Activated naive CD8-positive, alpha-beta T cell treated with anti-CD3 and anti-CD28 coated beads, Interleukin-2, amount 10 ng/mL, durations not matched to agents 7 days and 5 days (primary cell): Measurements from ENCODE around the gene ZBTB48. TPM values are rescaled to one million over a fixed set of nuclear protein-coding genes. Genes with fewer than 3 reads are reported as not detected.

Experiments used
- ATAC-seq: fragments of 150-1000 bp; cut with Tn5 transposase; one replicate; pipeline ENCODE4 v1.10.0; 2021; ENCODE audit warnings: low read depth, moderate library complexity
- POLR2A ChIA-PET: fragments of 350-600 bp; sonication (Branson Sonifier 250); formaldehyde crosslinking; loops from one replicate; lab custom pipeline; 2021; ENCODE audit warnings: antibody characterized with exemption; lab: Charles Lee
- DNase-seq: peaks from one replicate; pipeline ENCODE4 v3.0.0; 2021
- H3K27ac Mint-ChIP-seq: one replicate; pipeline ENCODE4 v1.8.0; 2022; ENCODE audit warnings: mild to moderate bottlenecking, mixed read lengths
- H3K27me3 Mint-ChIP-seq: one replicate; pipeline ENCODE4 v1.8.0; 2022; ENCODE audit warnings: mild to moderate bottlenecking, moderate library complexity, mixed read lengths
- H3K36me3 Mint-ChIP-seq: one replicate; pipeline ENCODE4 v1.8.0; 2021; ENCODE audit warnings: mild to moderate bottlenecking, mixed read lengths
- H3K4me1 Mint-ChIP-seq: one replicate; pipeline ENCODE4 v1.8.0; 2021; ENCODE audit warnings: mixed read lengths
- H3K4me3 Mint-ChIP-seq: one replicate; pipeline ENCODE4 v1.8.0; 2022; ENCODE audit warnings: mild to moderate bottlenecking, moderate library complexity, mixed read lengths
- H3K9me3 Mint-ChIP-seq: one replicate; pipeline ENCODE4 v1.8.0; 2021; ENCODE audit warnings: mixed read lengths
- total RNA-seq, 2 experiments: library from RNA; stranded (reverse); gene quantifications; one replicate each; pipeline ENCODE4 v1.2.3, GENCODE V29; 2021

The ZBTB48 gene
- total RNA-seq: 10 to 100 TPM; 42.7 to 52.9 TPM

DNA sequence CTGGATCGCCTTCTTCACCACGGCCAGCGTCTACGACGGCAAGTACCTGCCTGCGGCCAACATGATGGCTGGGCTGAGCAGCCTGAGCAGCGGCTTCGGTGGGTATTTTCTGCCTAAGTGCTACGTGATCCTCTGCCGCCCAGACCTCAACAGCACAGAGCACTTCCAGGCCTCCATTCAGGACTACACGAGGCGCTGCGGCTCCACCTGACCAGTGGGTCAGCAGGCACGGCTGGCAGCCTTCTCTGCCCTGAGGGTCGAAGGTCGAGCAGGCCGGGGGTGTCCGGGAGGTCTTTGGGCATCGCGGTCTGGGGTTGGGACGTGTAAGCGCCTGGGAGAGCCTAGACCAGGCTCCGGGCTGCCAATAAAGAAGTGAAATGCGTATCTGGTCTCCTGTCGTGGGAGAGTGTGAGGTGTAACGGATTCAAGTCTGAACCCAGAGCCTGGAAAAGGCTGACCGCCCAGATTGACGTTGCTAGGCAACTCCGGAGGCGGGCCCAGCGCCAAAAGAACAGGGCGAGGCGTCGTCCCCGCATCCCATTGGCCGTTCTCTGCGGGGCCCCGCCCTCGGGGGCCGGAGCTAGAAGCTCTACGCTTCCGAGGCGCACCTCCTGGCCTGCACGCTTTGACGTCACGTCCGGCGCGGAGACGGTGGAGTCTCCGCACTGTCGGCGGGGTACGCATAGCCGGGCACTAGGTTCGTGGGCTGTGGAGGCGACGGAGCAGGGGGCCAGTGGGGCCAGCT, at the start of gene ZBTB48:
ZBTB48 (plus strand) TSS at position 621 of the 745 bp plus-strand sequence. CDS start 616 bp downstream, outside the sequence.
- H3K27me3 Mint-ChIP-seq: peaks cover 2% of the 10 kb centered on the region
- ATAC-seq (peak; percentile 98), DNase-seq (peak; percentile 97)
- H3K27ac Mint-ChIP-seq: peak within 1 kb of the TSS; percentile 98
- POLR2A ChIA-PET: interaction anchor here (0.6 to 4.9 kb wide), 11 partner anchors 12 to 88 kb away, joined by 3 to 41 read pairs (median 5); partner anchors contain the start of genes KLHL21, NOL9, PHF13 and PLEKHG5
- no peaks in the 10 kb centered on the region for H3K9me3 Mint-ChIP-seq
- H3K36me3 Mint-ChIP-seq: peaks cover 2% of the 10 kb centered on the region
- H3K4me3 Mint-ChIP-seq: peak within 1 kb of the TSS; percentile 97
- peaks cover 24% of the 10 kb centered on the region for H3K4me1 Mint-ChIP-seq

DNA sequence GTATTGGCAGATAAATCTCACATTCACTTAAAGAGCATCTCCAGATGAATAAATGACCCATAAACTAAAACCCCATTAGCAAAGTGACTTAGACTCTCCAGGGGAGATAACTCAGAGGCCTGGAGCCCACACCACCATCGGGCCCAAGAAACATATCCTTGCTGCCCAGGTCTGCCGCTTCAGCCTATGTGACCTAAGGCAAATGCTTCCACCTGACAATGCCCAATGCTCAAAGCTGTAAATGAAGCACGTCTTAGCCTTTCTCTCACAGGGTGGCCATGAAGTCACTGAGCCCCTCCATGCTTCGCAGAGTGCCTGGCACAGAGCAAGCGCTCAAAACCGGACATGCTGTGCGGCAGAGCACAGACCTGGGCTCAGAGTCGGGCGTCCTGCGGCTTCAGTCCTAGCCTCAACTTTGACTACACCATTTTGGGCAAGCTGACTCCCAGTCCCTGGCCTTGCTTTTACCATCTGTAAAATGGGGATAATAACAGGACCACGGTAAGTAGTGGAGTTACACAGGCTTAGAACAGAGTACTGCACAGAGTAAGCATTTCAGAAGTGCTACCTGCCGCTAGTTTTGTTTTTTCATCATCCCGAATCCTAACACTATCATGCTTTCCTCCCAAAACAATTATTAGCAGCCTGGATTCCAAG, 49.2 kb upstream of the ZBTB48 start:
- no peak overlapping the region for H3K4me3 Mint-ChIP-seq

DNA sequence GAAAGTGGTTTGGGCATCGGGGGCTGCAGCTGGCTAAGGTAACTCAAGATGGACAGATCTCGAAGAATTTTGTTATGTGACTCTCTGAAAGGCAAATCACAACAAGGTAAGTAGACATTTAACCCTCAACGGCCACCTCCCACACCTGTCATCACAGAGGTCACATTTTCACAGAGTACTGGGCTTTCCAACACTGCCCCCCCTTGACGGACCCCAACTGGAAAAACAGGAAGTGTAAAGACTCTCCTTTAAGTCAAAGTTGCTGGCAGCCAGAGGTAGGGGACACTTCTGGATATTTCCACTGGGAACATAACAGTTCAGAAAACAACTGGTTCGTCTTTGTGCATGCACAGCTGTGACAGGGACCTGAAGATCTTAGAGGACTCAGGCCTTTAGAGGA, 47.8 kb upstream of the ZBTB48 start:
- H3K36me3 Mint-ChIP-seq: peaks cover 23% of the 10 kb centered on the region
- POLR2A ChIA-PET: no interaction called here
- no peak overlapping the region for H3K4me3 Mint-ChIP-seq
- no peaks in the 10 kb centered on the region for H3K9me3 Mint-ChIP-seq
- H3K27ac Mint-ChIP-seq: no peak overlapping the region
- H3K4me1 Mint-ChIP-seq: peaks cover 3% of the 10 kb centered on the region
- no peaks in the 10 kb centered on the region for H3K27me3 Mint-ChIP-seq
- no peak for DNase-seq
- no peak for ATAC-seq

More for the DNA sequence above, 49.2 kb upstream of the ZBTB48 start:
- no peaks in the 10 kb centered on the region for H3K27me3 Mint-ChIP-seq
- no peak overlapping the region for H3K27ac Mint-ChIP-seq
- H3K36me3 Mint-ChIP-seq: peaks cover 21% of the 10 kb centered on the region
- no peaks in the 10 kb centered on the region for H3K9me3 Mint-ChIP-seq
- POLR2A ChIA-PET: no interaction called here
- ATAC-seq (no peak), DNase-seq (no peak)
- peaks cover 3% of the 10 kb centered on the region for H3K4me1 Mint-ChIP-seq

DNA sequence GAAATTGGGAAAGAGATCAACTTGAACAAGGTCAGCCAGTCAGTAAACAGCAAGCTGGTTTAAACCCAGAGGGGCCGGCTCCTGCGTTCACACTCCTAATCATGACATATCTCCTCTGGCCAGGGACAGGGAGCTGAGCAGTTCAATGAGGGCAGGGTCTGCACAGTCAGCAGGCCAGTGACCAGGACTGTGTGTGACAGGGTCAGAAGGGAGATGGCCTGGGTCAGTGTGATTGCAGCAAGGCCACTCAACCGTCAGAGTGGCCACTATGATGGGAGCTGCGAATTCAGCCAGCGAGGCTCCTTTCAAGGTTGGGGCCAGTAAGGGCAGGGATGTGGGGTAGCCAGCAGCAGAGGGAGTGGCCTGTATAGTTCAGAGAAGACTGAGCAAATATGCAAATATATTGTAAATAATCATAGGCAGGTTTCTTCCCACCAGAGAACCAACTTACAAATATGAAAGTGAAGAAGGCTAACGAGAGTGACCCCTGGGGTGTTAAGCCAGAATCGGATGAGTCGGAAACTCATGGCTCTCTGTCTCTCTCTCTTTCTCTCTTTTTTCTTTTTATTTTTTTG, 45.5 kb upstream of the ZBTB48 start:
- no peak for DNase-seq
- Mint-ChIP-seq H3K36me3 (peaks cover 17% of the 10 kb centered on the region), H3K27ac (no peak overlapping the region), H3K9me3 (no peaks in the 10 kb centered on the region), H3K4me1 (peaks cover 3% of the 10 kb centered on the region), H3K4me3 (no peak overlapping the region), H3K27me3 (no peaks in the 10 kb centered on the region)
- POLR2A ChIA-PET: no interaction called here
- no peak for ATAC-seq

DNA sequence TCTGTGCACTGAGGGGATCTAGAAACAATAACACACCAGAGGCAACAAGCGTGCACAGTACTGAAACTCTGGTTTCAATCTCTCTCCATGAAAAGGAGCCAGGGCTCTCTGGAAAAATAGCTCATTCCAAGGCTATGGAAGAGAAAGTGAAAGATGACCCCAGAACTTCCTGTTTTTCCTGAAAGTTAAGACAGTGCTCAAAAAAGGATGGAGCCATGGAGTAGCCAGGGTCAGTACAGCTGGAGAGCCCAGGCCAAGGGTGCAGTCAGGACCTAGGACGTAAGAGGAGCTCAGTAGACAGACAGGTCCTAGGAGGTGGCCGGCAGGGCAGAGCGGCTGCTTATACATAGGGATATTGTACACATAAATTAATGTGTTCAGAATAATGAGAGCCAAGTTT, 44.6 kb upstream of the ZBTB48 start:
- H3K4me3 Mint-ChIP-seq: no peak overlapping the region
- no peaks in the 10 kb centered on the region for H3K9me3 Mint-ChIP-seq
- no peak for DNase-seq
- H3K27ac Mint-ChIP-seq: peak overlapping the region; percentile 36
- ATAC-seq: no peak
- POLR2A ChIA-PET: no interaction called here
- peaks cover 3% of the 10 kb centered on the region for H3K4me1 Mint-ChIP-seq
- H3K27me3 Mint-ChIP-seq: no peaks in the 10 kb centered on the region
- H3K36me3 Mint-ChIP-seq: peaks cover 17% of the 10 kb centered on the region

DNA sequence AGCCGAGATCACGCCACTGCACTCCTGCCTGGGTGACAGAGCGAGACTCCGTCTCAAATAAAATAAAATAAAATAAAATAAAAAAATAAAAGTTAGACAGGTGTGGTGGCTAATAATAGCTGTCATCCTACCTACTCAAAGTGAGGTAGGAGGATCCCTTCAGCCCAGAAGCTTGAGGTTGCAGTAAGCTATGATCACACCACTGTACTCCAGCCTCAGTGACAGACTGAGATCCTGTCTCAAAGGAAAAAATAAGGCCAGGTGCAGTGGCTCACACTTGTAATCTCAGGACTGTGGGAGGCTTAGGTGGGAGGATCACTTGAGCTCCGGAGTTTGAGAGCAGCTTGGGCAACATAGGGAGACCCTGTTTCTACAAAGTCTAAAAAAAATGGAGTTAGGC, 43.5 kb upstream of the ZBTB48 start:
- POLR2A ChIA-PET: interaction anchor here (0.6 to 0.7 kb wide), 4 partner anchors 43 to 216 kb away, joined by 3 to 4 read pairs (median 4); partner anchors contain the start of genes THAP3 and ZBTB48
- peaks cover 3% of the 10 kb centered on the region for H3K4me1 Mint-ChIP-seq
- H3K36me3 Mint-ChIP-seq: peaks cover 18% of the 10 kb centered on the region

DNA sequence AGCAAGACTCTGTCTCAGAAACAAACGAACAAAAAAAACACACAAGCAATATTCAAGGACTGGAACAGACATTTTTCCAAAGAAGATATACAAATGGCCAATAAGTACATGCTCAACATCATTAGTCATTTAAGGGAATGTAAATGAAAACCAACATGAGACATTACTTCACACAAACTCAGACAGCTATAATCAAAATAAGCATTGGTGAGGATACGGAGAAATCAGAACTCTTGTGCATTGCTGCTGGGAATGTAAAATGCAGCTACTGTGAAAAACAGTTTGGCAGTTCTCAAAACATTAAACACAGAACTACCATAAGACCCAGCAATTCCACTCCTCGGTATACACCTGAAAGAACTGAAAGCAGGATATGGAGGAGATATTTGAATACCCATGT, 40.8 kb upstream of the ZBTB48 start:
- Mint-ChIP-seq H3K4me1 (peaks cover 3% of the 10 kb centered on the region), H3K4me3 (no peak overlapping the region), H3K36me3 (peaks cover 16% of the 10 kb centered on the region), H3K27me3 (no peaks in the 10 kb centered on the region), H3K9me3 (no peaks in the 10 kb centered on the region), H3K27ac (no peak overlapping the region)
- DNase-seq (no peak), ATAC-seq (no peak)
- POLR2A ChIA-PET: no interaction called here

More for the DNA sequence above, 43.5 kb upstream of the ZBTB48 start:
- H3K4me3 Mint-ChIP-seq: no peak overlapping the region
- H3K9me3 Mint-ChIP-seq: no peaks in the 10 kb centered on the region
- DNase-seq (no peak), ATAC-seq (no peak)
- H3K27ac Mint-ChIP-seq: no peak overlapping the region
- no peaks in the 10 kb centered on the region for H3K27me3 Mint-ChIP-seq

DNA sequence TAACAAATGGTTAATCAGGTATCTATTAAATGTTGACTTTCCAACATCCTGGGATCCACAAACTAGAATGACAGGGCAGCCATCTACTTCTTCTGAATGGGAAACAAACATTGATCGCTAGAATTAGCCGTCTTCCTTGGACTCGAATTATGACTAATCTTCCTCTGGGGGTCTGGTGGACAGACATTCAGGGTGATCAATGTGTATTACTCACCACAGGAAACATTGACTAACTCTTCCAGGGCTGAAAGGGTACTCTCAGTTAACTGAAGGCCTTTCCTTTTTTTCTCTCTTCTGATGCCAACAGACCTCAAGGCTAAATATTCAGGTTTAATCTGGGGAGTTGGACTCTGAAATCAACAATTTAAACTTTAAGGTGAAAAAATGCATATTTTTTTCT, 35.0 kb upstream of the ZBTB48 start:
- Mint-ChIP-seq H3K9me3 (no peaks in the 10 kb centered on the region), H3K36me3 (peaks cover 11% of the 10 kb centered on the region), H3K4me3 (no peak overlapping the region), H3K27ac (peak overlapping the region; percentile 76), H3K27me3 (no peaks in the 10 kb centered on the region), H3K4me1 (peaks cover 22% of the 10 kb centered on the region)
- POLR2A ChIA-PET: interaction anchor here (1.6 kb wide), 1 partner anchor 10 kb away, joined by 7 read pairs; the partner anchor contains the start of genes NOL9 and TAS1R1
- no peak for DNase-seq
- peak; percentile 12 for ATAC-seq

DNA sequence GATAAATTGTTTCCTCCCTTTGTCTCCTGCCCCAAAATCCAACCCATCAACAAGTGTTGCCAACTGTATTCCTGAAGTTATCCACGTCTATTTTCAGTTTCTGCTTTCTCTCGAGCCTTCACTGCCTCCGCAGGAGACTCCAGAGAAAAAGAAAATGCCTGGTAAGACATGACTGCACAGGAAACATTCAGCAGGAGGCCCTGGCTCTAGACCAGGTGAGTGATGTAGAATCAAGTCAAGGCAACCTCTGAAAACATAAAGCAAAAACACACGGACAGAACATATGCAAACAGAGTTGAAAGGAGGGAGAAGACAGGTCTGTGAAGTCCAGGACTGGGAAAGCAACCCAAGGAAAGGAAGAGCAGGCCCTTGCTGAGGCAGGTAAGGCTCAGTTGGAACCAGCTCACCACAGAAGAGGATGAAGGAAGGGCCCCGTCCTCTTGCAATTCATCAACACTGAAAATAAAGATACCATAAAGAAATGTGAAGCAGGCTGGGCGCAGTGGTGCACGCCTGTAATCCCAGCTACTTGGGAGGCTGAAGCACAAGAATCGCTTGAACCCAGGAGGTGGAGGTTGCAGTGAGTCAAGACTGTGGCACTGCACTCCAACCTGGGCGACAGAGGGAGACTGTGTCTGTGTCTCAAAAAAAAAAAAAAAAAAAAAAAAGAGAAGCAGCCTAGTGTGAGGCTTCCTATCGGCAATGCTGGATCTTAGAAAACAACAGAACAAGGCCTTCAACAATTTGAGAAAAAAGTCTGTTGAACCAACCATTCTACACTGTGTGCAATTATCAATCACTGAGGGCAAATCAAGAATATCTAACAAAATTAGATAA, 34.3 kb upstream of the ZBTB48 start:
- POLR2A ChIA-PET: interaction anchor here (0.6 to 1.6 kb wide), 3 partner anchors 9 to 123 kb away, joined by 3 to 7 read pairs (median 3); partner anchors contain the start of genes NOL9 and TAS1R1
- Mint-ChIP-seq H3K9me3 (no peaks in the 10 kb centered on the region), H3K36me3 (peaks cover 16% of the 10 kb centered on the region), H3K27me3 (no peaks in the 10 kb centered on the region), H3K4me1 (peaks cover 22% of the 10 kb centered on the region), H3K27ac (peak overlapping the region; percentile 76), H3K4me3 (peak overlapping the region; percentile 33)
- DNase-seq (peak; percentile 40), ATAC-seq (peak; percentile 82)

DNA sequence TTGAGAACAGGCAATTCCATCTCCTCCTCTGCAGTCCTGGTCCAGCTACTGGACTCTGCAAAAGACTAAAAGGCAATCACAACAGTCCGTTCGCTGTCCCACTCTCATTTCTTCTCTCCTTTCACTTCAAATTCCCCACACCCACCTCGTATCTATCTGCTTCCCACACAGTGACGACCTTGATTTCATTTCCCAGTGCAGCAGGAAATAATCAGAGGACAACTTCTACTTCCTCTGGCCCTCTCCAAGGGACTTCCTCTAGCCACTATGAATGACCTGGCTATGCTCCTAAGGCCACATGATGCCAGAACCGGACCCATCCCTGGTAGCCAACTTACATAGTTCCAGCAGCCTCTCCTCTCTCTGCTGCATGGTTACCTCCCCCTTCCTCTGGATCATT, 33.5 kb upstream of the ZBTB48 start:
- POLR2A ChIA-PET: interaction anchor here (1.6 kb wide), 1 partner anchor 8 kb away, joined by 7 read pairs; the partner anchor contains the start of genes NOL9 and TAS1R1
- no peak for ATAC-seq
- no peak for DNase-seq
- Mint-ChIP-seq H3K4me1 (peaks cover 22% of the 10 kb centered on the region), H3K4me3 (peak overlapping the region; percentile 11), H3K9me3 (no peaks in the 10 kb centered on the region), H3K27me3 (no peaks in the 10 kb centered on the region), H3K27ac (peak overlapping the region; percentile 76), H3K36me3 (peaks cover 14% of the 10 kb centered on the region)

DNA sequence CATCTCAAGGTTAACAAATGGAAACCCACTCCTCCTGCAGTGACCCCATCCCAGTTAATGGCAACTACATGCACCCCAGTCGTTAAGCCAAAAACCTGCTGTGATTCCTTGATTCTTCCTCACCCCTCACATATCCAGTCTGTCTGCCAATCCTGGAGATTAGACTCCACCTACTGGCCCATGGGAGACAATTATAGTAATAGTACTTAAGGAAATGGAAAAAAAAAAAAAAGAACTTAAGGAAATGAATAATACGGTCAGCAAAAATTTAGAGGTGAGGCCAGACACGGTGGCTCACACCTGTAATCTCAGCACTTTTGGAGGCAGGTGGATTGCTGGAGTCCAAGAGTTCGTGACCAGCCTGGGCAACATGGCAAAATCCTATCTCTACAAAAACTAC, 32.5 kb upstream of the ZBTB48 start:
- no peaks in the 10 kb centered on the region for H3K9me3 Mint-ChIP-seq
- H3K4me3 Mint-ChIP-seq: no peak overlapping the region
- ATAC-seq (no peak), DNase-seq (no peak)
- peak overlapping the region; percentile 76 for H3K27ac Mint-ChIP-seq
- peaks cover 9% of the 10 kb centered on the region for H3K36me3 Mint-ChIP-seq
- H3K27me3 Mint-ChIP-seq: no peaks in the 10 kb centered on the region
- peaks cover 24% of the 10 kb centered on the region for H3K4me1 Mint-ChIP-seq
- POLR2A ChIA-PET: no interaction called here

DNA sequence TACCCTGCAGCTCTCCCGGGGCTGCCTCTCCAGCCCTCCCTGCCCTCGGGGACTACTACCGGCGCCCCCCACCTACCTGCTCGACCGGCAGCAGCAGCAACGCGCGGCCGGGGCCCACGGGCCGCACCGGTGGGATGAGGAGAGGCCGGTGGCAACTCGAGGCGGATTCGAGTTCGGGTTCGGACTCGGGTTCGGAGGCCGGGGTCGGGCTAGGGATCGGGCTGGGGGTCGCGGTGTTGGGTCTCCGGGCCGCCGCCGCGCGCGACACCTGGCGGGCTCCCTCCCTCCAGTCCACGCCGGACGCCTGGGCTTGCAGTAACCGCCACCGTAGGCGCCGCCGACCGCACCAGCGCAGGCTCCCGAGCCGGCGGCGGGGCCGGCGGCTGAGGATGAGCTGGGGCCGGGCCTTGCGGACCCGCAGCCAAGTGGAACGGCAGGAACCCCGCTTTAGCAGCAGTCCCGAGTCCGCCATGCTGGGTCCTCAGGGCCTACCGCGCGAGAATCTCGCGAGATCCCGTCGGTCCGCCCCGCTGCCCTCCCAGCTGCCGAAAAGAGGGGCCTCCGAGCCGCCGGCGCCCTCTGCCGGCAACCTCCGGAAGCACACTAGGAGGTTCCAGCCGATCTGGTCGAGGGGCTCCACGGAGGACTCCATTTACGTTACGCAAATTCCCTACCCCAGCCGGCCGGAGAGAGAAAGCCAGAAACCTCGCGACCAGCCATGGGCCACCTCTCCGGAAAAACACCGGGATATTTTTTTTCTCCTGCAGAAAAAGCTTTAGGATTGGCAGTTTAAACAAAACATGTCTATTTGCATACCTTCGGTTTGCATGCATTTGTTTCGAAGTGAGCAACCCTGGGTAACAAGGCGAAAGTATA, 25.5 kb upstream of the ZBTB48 start, which contains the start of gene NOL9:
NOL9 (minus strand) TSS at position 483 of the 876 bp plus-strand sequence; CDS start at position 472, 11 bp downstream.
- Mint-ChIP-seq H3K36me3 (peaks cover 4% of the 10 kb centered on the region), H3K4me1 (peaks cover 8% of the 10 kb centered on the region), H3K9me3 (no peaks in the 10 kb centered on the region), H3K4me3 (peak within 1 kb of the TSS; percentile 82), H3K27me3 (no peaks in the 10 kb centered on the region), H3K27ac (peak within 1 kb of the TSS; percentile 76)
- ATAC-seq (peak; percentile 97), DNase-seq (peak; percentile 98)
- POLR2A ChIA-PET: interaction anchor here (0.7 to 3.6 kb wide), 10 partner anchors 9 to 562 kb away, joined by 3 to 16 read pairs (median 4); partner anchors contain the start of genes KLHL21, NPHP4, PHF13 and PLEKHG5
